GOT3 (cell line): ENCODE results near the gene SSR4.

ENCODE experiments used
- DNase-seq: peaks from one replicate; lab custom pipeline; 2025; ENCODE audit warnings: mixed read lengths; lab: John Stamatoyannopoulos, UW

Gene SSR4

GRCh38 chrX:153829799-153830639, 35.6 kb downstream of the SSR4 start, which contains the start of gene PDZD4:
Gene PDZD4 (minus strand): TSS chrX:153830544. CDS start chrX:153830298, 246 bp downstream.
- DNase-seq: no peak

GRCh38 chrX:153830640-153831428, 36.4 kb downstream of the SSR4 start:
- no peak for DNase-seq

- no peak for DNase-seq
Observed at GRCh38 chrX:153831429-153832150, 37.1 kb downstream of the SSR4 start.

- DNase-seq: no peak
Observed at GRCh38 chrX:153832728-153833127, 38.3 kb downstream of the SSR4 start.

GRCh38 chrX:153836921-153837320, 42.5 kb downstream of the SSR4 start:
- DNase-seq: no peak

GRCh38 chrX:153844509-153845082, 50.1 kb downstream of the SSR4 start:
- no peak for DNase-seq

GRCh38 chrX:153845195-153845594, 50.7 kb downstream of the SSR4 start:
- no peak for DNase-seq

GRCh38 chrX:153845842-153846241, 51.4 kb downstream of the SSR4 start:
- DNase-seq: no peak
